BJ (cell line): ENCODE results near the gene KCNK5. TPM values are rescaled to one million over a fixed set of nuclear protein-coding genes. Genes with fewer than 3 reads are reported as not detected.

Experiments used
- CTCF ChIA-PET: fragments of 350-600 bp; formaldehyde crosslinking; extraction: SDS; loops from one replicate; lab custom pipeline; 2021; ENCODE audit warnings: antibody characterized with exemption, inconsistent platforms; lab: Yijun Ruan, JAX
- POLR2A ChIA-PET: fragments of 300-600 bp; sonication (Branson Sonifier 250); formaldehyde crosslinking; extraction: SDS; loops from one replicate; lab custom pipeline; 2021; ENCODE audit warnings: antibody characterized with exemption; lab: Charles Lee
- DNase-seq: peaks from one replicate; pipeline ENCODE4 v3.0.0-alpha.2; 2011; ENCODE audit warnings: low read depth
- H3K27me3 ChIP-seq: 2 replicates; pipeline ENCODE4 v1.6.0; 2011; ENCODE audit warnings: low read length; ENCODE audit not compliant: control insufficient read depth, insufficient read depth
- H3K36me3 ChIP-seq: 2 replicates; pipeline ENCODE4 v1.5.1; 2011; ENCODE audit warnings: low read length; ENCODE audit not compliant: control insufficient read depth, insufficient read depth
- H3K4me3 ChIP-seq: 2 replicates; pipeline ENCODE4 v1.5.1; 2011; ENCODE audit warnings: low read depth, mild to moderate bottlenecking, control low read depth, low read length
- CTCF ChIP-seq: IDR thresholded peaks from 2 replicates; pipeline ENCODE4 v1.5.1; 2011; ENCODE audit warnings: low read depth, mild to moderate bottlenecking, control low read depth, inconsistent platforms, low read length, moderate library complexity; ENCODE audit not compliant: insufficient read depth
- polyA plus RNA-seq: library from polyadenylated mRNA; depleted of rRNA; stranded (reverse); fragments of >200 nt; gene quantifications from 2 replicates; pipeline ENCODE4 v1.2.3, GENCODE V29; 2011

The KCNK5 gene
- polyA plus RNA-seq, 1 experiment = not detected

GRCh38 chr6:39266375-39266774 lies 37.1 kb upstream of the KCNK5 start:
- CTCF ChIA-PET = interaction anchor here (1.2 kb wide), 2 partner anchors 37 to 394 kb away, joined by 3 read pairs; no protein-coding TSS in a partner anchor
- POLR2A ChIA-PET = no interaction called here
- DNase-seq = no peak
- TF ChIP-seq CTCF = no peak
- Histone ChIP-seq H3K4me3 (no peak overlapping the region), H3K36me3 (no peaks in the 10 kb centered on the region), H3K27me3 (no peaks in the 10 kb centered on the region)

GRCh38 chr6:39263303-39264037 lies 34.2 kb upstream of the KCNK5 start:
- DNase-seq = no peak
- ChIA-PET POLR2A (no interaction called here), CTCF (interaction anchor here (1.2 kb wide), 1 partner anchor 42 kb away, joined by 3 read pairs; no protein-coding TSS in a partner anchor)
- no peaks in the 10 kb centered on the region for H3K36me3 ChIP-seq
- H3K4me3 ChIP-seq = no peak overlapping the region
- H3K27me3 ChIP-seq = no peaks in the 10 kb centered on the region
- TF ChIP-seq CTCF = no peak

- DNase-seq = no peak
- ChIA-PET CTCF (interaction anchor here (1.2 kb wide), 1 partner anchor 42 kb away, joined by 4 read pairs; no protein-coding TSS in a partner anchor), POLR2A (no interaction called here)
- H3K36me3 ChIP-seq = no peaks in the 10 kb centered on the region
- no peak for TF ChIP-seq CTCF
- H3K27me3 ChIP-seq = no peaks in the 10 kb centered on the region
- no peak overlapping the region for H3K4me3 ChIP-seq
Measured at GRCh38 chr6:39261751-39262150, 32.5 kb upstream of the KCNK5 start.

GRCh38 chr6:39260953-39261352 lies 31.7 kb upstream of the KCNK5 start:
- POLR2A ChIA-PET = no interaction called here
- TF ChIP-seq CTCF = no peak
- DNase-seq = no peak
- Histone ChIP-seq H3K36me3 (no peaks in the 10 kb centered on the region), H3K4me3 (no peak overlapping the region), H3K27me3 (no peaks in the 10 kb centered on the region)
- CTCF ChIA-PET = interaction anchor here (1.1 to 1.8 kb wide), 3 partner anchors 14 to 42 kb away, joined by 3 to 7 read pairs (median 4); no protein-coding TSS in a partner anchor

- no peak for TF ChIP-seq CTCF
- Histone ChIP-seq H3K36me3 (no peaks in the 10 kb centered on the region), H3K4me3 (no peak overlapping the region), H3K27me3 (no peaks in the 10 kb centered on the region)
- DNase-seq = no peak
- POLR2A ChIA-PET = no interaction called here
- CTCF ChIA-PET = interaction anchor here (1.1 to 1.8 kb wide), 3 partner anchors 13 to 45 kb away, joined by 3 to 7 read pairs (median 3); no protein-coding TSS in a partner anchor
Measured at GRCh38 chr6:39260456-39260855, 31.2 kb upstream of the KCNK5 start.
